Stimulated activated CD4-positive, alpha-beta T cell treated with anti-CD3 and anti-CD28 coated beads, TNF-alpha, amount 100 ng/mL, for 24 hours (primary cell): ENCODE data around the gene RIMBP2.

Experiments
- DNase-seq, 3 experiments: peaks; one replicate each; pipeline ENCODE4 v3.0.0-alpha.2; 2020; ENCODE audit warnings: low read depth in 3 of 3

Gene RIMBP2

GRCh38 chr12:130424858-130425697, 291.0 kb downstream of the RIMBP2 start:
- no peak for DNase-seq

DNA sequence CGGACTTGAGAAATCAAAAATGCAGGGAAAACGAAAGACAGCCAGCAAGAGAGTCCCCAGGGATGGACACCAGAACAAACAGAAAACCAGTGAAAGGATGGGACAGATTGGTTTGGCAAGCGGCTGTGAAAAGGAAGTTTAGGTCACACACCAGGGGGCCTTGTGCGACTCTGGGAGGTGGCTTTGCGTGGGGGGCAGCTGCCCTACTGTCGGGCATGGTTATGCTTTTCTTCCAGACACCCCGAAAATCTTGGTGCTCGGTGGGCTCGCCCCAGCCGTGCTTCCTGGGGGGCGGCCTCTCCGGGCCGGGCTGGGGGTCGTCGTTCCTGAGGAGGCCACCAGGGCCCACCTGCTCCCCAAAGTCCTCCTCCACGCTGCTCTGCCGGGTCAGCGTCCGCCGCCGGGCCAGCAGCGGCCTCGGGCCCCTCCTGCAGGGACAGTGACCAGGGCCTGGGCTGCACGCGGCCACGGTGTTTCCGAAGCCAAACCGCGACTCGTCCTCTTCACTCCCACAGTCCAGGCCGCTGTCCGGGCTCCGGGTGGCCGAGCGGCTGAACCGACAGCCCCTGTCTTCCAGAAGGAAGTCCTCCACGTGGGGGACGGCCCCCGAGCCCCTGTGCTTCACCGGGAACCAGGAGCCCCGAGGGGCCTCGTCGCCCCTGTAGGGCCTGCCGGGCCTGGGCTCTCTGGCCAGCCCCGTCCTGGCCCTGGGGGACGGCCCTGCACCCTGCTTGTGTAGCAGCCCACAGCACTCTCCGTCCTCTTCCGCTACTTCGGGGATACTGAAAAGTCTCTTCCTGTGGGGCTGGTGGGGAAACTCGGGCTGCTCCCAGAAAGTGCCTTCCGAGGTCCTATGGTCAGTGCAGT, 291.9 kb downstream of the RIMBP2 start:
- no peak for DNase-seq

DNA sequence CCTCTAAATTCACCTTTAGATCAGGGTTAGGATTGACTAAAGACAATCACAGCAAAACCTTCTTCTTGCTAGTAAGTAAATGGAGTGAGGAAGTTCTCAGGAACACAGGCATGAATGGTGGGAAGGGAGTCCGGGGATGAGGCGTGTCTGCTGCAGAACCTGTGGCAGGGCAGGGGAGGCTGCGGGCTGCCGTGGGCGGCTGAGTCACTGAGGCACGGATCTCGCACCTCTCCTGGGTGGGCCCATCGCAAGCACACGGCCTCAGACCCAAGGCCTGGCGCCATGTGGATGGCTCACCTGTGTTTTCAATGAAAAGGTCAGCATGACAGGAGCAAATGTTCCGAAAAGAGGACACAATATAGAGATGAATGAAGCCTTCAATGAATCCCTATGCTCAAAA, 293.0 kb downstream of the RIMBP2 start:
- no peak for DNase-seq

GRCh38 chr12:130422676-130423075, 293.4 kb downstream of the RIMBP2 start:
- DNase-seq = no peak

GRCh38 chr12:130421896-130422295, 294.2 kb downstream of the RIMBP2 start:
- DNase-seq = no peak

DNA sequence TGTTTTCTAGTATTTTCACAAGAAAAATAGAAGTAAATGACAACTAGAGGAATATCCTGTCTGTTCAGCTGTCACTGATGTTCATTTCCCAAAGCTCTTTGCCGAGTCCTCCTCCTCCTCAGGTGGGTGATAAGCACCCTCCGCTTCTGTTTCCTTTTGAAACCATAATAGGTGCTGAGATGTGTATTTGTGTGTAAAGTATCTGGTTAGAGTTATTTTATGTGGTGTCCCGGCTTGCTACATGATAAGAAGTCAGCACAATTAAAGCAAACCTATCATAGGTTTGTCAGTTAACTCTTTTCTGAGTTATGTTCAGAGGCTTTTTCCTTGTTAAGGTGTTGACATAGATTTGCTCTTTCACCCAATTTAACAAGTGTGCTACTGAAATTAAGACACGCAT, 296.0 kb downstream of the RIMBP2 start:
- no peak for DNase-seq

GRCh38 chr12:130419116-130419515, 297.0 kb downstream of the RIMBP2 start:
- DNase-seq = no peak

DNA sequence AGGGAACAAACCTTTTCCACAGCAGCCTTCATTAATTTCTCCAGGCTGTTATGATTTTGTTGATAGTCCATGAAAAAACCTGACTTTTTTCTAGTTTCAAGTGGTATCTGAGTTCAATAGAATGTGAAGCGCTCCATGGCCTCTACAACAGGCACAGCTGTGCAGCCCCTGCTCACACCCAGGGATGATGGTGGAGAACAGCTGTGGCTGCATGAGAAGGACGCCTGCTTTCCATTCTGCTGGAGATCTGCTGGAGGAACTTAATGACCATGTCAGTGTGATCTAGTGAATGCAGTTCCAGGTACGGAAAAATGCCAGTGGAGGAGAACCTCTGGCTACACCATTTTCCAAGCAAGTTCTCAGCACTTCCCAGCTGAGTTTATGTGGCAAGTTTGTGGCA, 297.8 kb downstream of the RIMBP2 start:
- DNase-seq = no peak

DNA sequence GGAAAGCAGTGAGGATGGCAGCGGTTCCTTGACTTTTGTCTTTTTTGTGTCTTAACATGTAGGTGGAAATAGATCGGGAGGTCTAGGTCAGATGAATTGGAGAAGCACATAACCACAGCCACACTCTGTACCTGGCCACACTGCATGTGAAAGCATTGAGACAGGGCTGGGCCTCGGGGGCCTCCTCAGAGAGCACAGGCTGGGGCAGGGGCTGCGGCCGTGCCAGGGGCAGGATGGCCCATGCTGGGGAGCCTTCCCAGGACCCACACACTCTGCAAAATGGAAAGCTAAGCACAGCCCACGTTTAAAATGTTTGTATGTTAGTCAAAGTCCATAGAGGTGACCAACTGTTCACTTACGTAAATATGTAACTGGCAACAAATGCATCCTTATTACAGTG, 301.7 kb downstream of the RIMBP2 start:
- no peak for DNase-seq

- no peak for DNase-seq
These were observed 302.2 kb downstream of the RIMBP2 start for GRCh38 chr12:130413909-130414308.

DNA sequence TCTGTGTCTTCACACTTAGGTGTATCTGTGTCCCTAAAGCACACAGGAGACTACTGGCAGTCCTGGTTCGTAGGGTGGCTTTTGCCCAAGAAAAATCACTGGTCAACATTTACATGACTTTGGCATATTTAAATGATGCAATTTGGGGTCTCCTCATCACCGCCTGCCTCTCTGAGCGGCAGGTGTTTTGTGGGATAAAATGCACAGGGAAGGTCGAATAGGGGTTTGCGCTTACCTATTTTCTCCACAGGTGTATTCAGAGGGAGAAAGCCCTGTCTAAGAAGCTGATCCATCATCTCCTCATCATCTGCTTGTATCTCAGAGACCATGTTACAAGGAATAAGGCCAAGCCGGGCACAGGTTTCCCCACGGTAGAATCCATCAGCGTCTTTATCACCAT, 303.7 kb downstream of the RIMBP2 start:
- no peak for DNase-seq

DNA sequence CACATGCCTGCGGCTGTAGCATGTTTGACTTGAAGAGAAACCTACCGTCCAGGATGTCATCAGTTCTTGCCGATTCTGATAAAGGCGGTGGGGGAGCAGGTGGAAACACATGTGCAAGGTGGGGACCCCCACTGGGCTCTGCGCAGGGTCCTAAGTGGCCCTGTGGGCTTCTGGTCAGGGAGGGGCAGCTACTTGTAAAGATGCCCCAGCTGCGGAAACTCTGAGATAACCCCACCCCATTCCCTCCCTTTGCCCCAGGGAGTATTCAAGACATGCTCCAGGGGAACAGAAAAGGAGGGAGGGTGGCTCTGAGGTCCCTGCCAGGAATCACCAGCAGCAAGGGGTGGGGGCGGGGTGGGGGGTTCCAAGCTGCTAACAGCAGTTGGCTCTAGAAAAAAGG, 310.8 kb downstream of the RIMBP2 start:
- no peak for DNase-seq

DNA sequence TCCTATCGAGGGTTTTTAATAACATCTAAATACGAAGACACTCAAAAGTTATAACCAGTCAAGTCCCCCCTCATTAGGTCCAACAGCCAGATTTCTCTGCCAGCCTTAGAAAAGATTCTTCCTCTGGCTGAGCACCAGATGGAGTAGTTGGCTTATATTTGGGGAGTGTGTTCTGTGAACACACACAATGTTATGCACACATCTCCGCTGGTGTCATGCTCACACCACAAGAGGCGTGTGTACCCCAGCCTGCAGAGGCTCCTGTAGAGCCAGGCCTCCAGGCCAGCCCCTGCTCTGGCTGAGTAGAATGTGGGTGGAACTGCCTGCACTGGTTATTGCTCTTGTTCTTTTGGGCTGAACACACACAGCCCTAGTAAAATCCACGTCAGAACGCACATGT, 314.4 kb downstream of the RIMBP2 start:
- no peak for DNase-seq

DNA sequence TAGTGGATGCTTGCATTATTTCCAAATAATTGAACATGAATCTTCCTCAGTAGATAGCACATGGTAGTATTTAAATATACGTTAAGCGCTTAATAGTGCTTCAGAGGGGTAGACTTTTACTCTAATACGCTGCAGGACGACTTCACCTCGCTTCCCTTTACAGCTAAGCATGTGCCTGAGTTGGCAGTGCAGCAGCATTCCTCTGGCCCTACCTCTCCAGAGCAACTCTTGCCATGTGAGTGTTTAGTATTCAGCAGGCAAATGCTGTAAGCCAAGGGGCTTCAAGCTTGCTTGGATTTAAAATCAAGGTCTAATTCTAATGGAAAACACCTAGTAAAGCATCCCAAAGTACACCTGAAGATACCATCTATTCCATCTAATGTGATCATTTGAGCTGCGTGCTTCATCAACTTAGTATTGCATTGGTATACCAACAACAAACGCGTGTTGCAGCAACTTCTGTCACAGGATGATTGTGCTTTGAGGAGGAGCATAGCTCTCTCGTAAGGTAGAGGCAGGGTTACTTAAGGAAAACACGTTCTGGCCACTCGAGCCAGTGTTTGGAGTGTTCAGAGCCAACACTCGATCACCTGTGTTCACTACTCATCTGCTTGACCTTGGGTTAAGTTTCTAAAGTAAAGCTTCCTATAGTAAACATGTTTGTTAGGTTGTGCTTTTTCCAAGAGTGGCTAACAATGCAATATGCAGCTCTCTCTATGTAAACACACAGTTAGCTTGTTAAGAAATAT, 317.8 kb downstream of the RIMBP2 start:
- no peak for DNase-seq

DNA sequence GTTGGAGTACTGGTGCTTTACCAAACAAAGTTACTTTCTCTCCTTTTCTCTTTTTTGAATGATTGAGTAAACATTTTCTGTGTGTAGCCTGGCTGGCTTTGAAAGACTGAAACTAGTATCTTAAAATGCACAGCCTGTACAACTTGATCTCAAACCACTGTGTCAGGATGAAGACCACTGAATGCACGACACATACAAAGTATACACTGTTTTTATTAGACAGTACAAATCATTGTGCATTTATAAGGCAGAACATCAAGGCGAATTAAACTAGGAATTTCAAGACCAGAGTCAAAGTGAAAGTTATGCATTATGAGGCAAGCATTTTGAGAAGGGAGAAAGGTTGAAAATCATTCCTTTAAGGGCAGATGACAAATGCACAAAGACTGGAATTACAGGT, 319.4 kb downstream of the RIMBP2 start:
- DNase-seq = no peak

- DNase-seq = no peak
These were observed 321.2 kb downstream of the RIMBP2 start for GRCh38 chr12:130394906-130395305.

DNA sequence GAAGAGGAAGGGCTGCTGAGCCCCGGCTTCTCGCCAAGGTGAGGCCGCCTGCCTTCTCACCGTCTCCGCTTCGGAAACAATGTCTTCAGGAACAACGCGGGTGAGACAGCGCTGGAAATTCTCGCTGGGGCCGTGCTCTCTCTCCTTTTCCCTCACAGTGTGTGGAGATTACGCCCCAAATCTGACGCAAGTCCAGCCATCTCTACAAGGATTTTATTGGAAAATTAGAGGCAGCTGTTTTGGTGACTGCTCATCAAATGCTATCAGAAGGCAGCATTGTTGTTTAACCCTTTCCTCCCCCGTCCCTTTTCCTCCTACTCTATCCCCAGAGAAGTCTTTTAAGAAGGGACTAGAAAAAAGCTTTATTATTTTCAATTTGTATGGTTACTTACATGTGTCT, 324.9 kb downstream of the RIMBP2 start:
- DNase-seq = no peak

GRCh38 chr12:130385193-130385592, 330.9 kb downstream of the RIMBP2 start:
- DNase-seq = no peak

DNA sequence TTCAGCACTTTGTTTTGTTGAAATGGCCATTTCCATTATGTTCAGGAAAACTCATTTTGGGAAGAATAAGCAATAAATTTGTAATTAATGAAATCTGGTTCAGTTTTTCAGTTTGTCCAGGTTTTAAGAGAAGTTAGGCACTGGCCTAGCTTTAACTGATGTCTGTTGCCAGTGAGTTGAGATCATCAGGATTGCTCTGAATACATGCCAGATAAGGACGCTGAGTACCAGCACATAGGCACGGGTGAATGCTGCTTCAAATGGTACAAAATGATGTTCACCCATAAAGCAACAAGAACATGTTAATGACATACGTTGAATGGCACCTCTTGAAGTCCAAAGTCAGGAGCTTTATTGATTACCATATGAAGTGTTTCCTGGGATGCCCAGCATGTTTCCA, 331.9 kb downstream of the RIMBP2 start:
- no peak for DNase-seq

DNA sequence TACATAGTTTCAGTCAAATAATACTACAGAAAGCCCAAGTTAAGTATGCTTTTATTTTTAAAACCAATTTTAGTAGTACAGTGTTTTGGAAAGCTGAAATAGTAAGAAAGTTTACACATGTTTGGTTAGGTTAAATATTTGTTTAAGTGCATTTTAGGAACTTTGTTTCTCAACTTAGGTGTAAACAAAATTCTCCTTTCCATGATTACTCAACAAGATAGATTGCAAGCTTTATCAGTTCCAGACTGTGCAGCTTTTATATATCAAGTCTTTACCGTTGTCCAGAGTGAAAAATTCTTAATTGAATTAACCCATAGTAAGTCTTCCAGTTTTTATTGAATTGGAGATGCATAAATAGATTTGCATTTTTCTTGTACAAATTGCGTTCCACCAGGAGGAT, 333.3 kb downstream of the RIMBP2 start:
- DNase-seq = no peak

DNA sequence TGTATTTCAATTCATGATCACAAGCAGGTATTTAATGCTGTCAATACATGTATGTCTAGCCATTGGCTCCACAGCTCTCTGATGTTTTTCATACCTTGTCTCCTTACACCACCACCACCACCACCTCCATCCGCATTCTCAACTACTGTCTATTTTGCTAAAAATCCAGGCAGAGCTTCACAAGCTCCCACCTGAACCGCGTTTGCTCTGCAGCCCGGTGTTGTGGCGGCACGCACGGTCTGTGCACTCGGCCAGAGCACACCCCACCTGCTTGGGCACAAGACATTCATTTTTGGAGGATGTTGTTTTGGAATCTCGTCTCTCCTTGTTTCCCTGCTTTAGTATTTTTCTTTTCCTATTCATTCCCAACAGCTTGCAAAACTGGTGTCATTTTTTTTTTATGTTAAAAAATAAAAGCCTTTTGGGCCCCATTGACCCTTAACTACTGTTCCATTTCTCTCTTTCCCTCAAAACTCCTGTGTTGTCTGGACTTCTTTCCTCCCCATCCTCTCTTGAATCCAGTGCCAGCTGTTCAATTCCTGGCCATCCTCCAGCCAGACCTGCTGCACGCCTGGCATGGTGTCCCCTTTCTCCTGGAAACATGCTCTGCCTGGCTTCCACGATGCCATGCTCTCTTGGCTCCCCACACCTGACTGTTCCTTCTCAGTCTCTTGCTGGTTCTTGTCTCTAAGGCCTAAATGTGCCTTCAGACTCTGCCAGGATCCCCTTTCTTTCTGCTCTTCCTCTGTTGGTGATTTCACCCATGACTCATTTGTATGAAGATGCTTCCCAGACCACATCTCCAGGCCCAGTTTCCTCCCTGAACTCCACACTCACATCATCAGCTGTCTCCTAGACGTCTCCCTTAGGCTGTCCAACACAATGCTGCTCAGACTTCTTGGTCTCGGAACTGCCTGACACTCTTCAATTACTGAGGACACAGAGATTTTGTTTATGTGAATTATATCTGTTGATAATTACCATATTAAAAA, 340.5 kb downstream of the RIMBP2 start:
- DNase-seq = no peak
